SK-N-SH (cell line): ENCODE measurements around the gene GLYAT. TPM values are rescaled to one million over a fixed set of nuclear protein-coding genes. Genes with fewer than 3 reads are reported as not detected.

Experiments
- CTCF ChIA-PET: fragments of 300-600, 350-600 bp; formaldehyde crosslinking; extraction: SDS; loops from one replicate; lab custom pipeline; 2021; lab: Yijun Ruan, JAX
- POLR2A ChIA-PET: fragments of 350-600 bp; sonication (Branson Sonifier 250); formaldehyde crosslinking; extraction: SDS; loops from one replicate; lab custom pipeline; 2020; ENCODE audit warnings: antibody characterized with exemption, inconsistent platforms; lab: Yijun Ruan, JAX
- DNase-seq: peaks from one replicate; pipeline ENCODE4 v3.0.0; 2012
- H2AFZ ChIP-seq: fragments of 200-600 bp; sonication (generic); 2 replicates; pipeline ENCODE4 v1.8.1; 2016; ENCODE audit warnings: antibody characterized with exemption, mild to moderate bottlenecking, low read depth
- H3F3A ChIP-seq: fragments of 200-600 bp; sonication (generic); replicated peaks from 2 replicates; pipeline ENCODE3; 2016; ENCODE audit warnings: antibody characterized with exemption, mild to moderate bottlenecking; ENCODE audit not compliant: insufficient read depth
- H3K27ac ChIP-seq, 2 experiments: fragments of 200-500 bp in 1 of 2; fragments of 200-600 bp in 1 of 2; sonication (Bioruptor generic) in 1 of 2; sonication (generic), shearing (Covaris generic) in 1 of 2; 2 replicates each; pipeline versions ENCODE4 v1.5.1 to v1.6.1; 2014 to 2016; ENCODE audit warnings: low read depth in 2 of 2, inconsistent platforms in 1 of 2, low read length in 1 of 2, mild to moderate bottlenecking in 1 of 2, mixed read lengths in 1 of 2
- H3K27me3 ChIP-seq: fragments of 200-600 bp; sonication (generic), shearing (Covaris generic); 2 replicates; pipeline ENCODE4 v1.6.1; 2016; ENCODE audit warnings: mixed run types; ENCODE audit not compliant: insufficient read depth
- H3K36me3 ChIP-seq, 2 experiments: fragments of 200-500 bp in 1 of 2; fragments of 200-600 bp in 1 of 2; sonication (Bioruptor generic) in 1 of 2; sonication (generic) in 1 of 2; replicated peaks in 1 of 2; 2 replicates each; pipeline versions ENCODE3 to v1.5.1; 2014 to 2016; ENCODE audit warnings: low read length in 1 of 2, mild to moderate bottlenecking in 1 of 2; ENCODE audit not compliant: insufficient read depth in 2 of 2, control insufficient read depth in 1 of 2
- H3K4me1 ChIP-seq, 2 experiments: fragments of 200-500 bp in 1 of 2; fragments of 200-600 bp in 1 of 2; sonication (Bioruptor generic) in 1 of 2; sonication (generic), shearing (Covaris generic) in 1 of 2; 2 replicates each; pipeline versions ENCODE4 v1.5.1 to v1.6.1; 2014 to 2016; ENCODE audit warnings: low read depth in 1 of 2, low read length in 1 of 2, mixed run types in 1 of 2; ENCODE audit not compliant: insufficient read depth in 2 of 2, control insufficient read depth in 1 of 2
- H3K4me2 ChIP-seq: fragments of 200-600 bp; sonication (generic), shearing (Covaris generic); 2 replicates; pipeline ENCODE4 v1.6.1; 2017; ENCODE audit warnings: mixed run types
- H3K4me3 ChIP-seq, 2 experiments: fragments of 200-500 bp in 1 of 2; fragments of 200-600 bp in 1 of 2; sonication (Bioruptor generic) in 1 of 2; sonication (generic), shearing (Covaris generic) in 1 of 2; 2 replicates each; pipeline versions ENCODE4 v1.5.1 to v1.8.1; 2014 to 2016; ENCODE audit warnings: low read depth in 2 of 2, inconsistent platforms in 1 of 2, low read length in 1 of 2, mild to moderate bottlenecking in 1 of 2, mixed read lengths in 1 of 2, moderate library complexity in 1 of 2
- H3K79me2 ChIP-seq: fragments of 200-600 bp; sonication (generic); 2 replicates; pipeline ENCODE4 v1.8.1; 2017; ENCODE audit warnings: mild to moderate bottlenecking; ENCODE audit not compliant: insufficient read depth
- H3K9ac ChIP-seq: fragments of 200-600 bp; sonication (generic); 2 replicates; pipeline ENCODE4 v1.6.1; 2017; ENCODE audit warnings: mixed run types
- H3K9me2 ChIP-seq: fragments of 200-600 bp; sonication (generic); 2 replicates; pipeline ENCODE4 v1.6.1; 2017; ENCODE audit warnings: mixed run types
- H3K9me3 ChIP-seq: fragments of 200-600 bp; sonication (generic); 2 replicates; pipeline ENCODE4 v1.6.1; 2017; ENCODE audit warnings: mixed run types, mild to moderate bottlenecking, moderate library complexity
- H4K20me1 ChIP-seq: fragments of 200-600 bp; sonication (generic); 2 replicates; pipeline ENCODE4 v1.6.1; 2017; ENCODE audit warnings: mild to moderate bottlenecking, mixed run types; ENCODE audit not compliant: insufficient read depth
- CHD2 ChIP-seq: fragments of 150-350 bp; IDR thresholded peaks from 2 replicates; pipeline ENCODE4 v1.6.1; 2018; ENCODE audit warnings: low read length; ENCODE audit not compliant: partially characterized antibody
- ELF1 ChIP-seq: IDR thresholded peaks from 2 replicates; pipeline ENCODE4 v1.4.0; 2012
- EZH2phosphoT487 ChIP-seq: fragments of 200-600 bp; sonication (generic); IDR thresholded peaks from 2 replicates; pipeline ENCODE4 v1.6.1; 2017; ENCODE audit warnings: low read depth, mixed run types, mild to moderate bottlenecking, antibody characterized with exemption, moderate library complexity, borderline replicate concordance
- FOXM1 ChIP-seq: IDR thresholded peaks from 2 replicates; pipeline ENCODE4 v1.4.0; 2012; ENCODE audit warnings: low read depth, mild to moderate bottlenecking
- JUND ChIP-seq: IDR thresholded peaks from 2 replicates; pipeline ENCODE4 v1.4.0; 2012
- MEF2A ChIP-seq: IDR thresholded peaks from 2 replicates; pipeline ENCODE4 v1.4.0; 2012; ENCODE audit warnings: low read depth, borderline replicate concordance
- NFIC ChIP-seq: IDR thresholded peaks from 2 replicates; pipeline ENCODE4 v1.4.0; 2012; ENCODE audit warnings: borderline replicate concordance
- NRF1 ChIP-seq: IDR thresholded peaks from 2 replicates; pipeline ENCODE4 v1.6.1; 2012; ENCODE audit warnings: low read depth, mild to moderate bottlenecking, low read length
- RCOR1 ChIP-seq: fragments of 150-350 bp; IDR thresholded peaks from 2 replicates; pipeline ENCODE4 v1.6.1; 2017; ENCODE audit warnings: antibody characterized with exemption, low read length
- RXRA ChIP-seq: IDR thresholded peaks from 2 replicates; pipeline ENCODE4 v1.4.0; 2012; ENCODE audit warnings: low read depth, mild to moderate bottlenecking, borderline replicate concordance
- SMC3 ChIP-seq: IDR thresholded peaks from 2 replicates; pipeline ENCODE4 v1.6.1; 2012; ENCODE audit warnings: low read depth, low read length, improper control_type of control experiment
- TAF1 ChIP-seq: IDR thresholded peaks from 2 replicates; pipeline ENCODE4 v1.6.1; 2012; ENCODE audit warnings: low read depth, mild to moderate bottlenecking, low read length, moderate library complexity, borderline replicate concordance
- YY1 ChIP-seq: IDR thresholded peaks from 2 replicates; pipeline ENCODE4 v1.4.0; 2012; ENCODE audit warnings: low read depth, mild to moderate bottlenecking
- polyA plus RNA-seq, 3 experiments: library from polyadenylated mRNA; depleted of rRNA; stranded (reverse); fragments of >200 nt; gene quantifications; 2 replicates each; pipeline ENCODE4 v1.2.3, GENCODE V29; 2012
- TF ChIP-seq, protein P1 (sequence below): IDR thresholded peaks from 2 replicates; pipeline ENCODE4 v1.4.0; 2012; ENCODE audit warnings: low read depth, borderline replicate concordance
- TF ChIP-seq, protein P2 (sequence below): fragments of 150-350 bp; IDR thresholded peaks from 2 replicates; pipeline ENCODE4 v1.6.1; 2016; ENCODE audit warnings: mild to moderate bottlenecking, low read depth, low read length
- TF ChIP-seq, protein P3 (sequence below): IDR thresholded peaks from 2 replicates; pipeline ENCODE4 v1.6.1; 2012; ENCODE audit warnings: mild to moderate bottlenecking, low read depth, low read length, moderate library complexity
- TF ChIP-seq, protein P4 (sequence below): IDR thresholded peaks from 2 replicates; pipeline ENCODE4 v1.4.0; 2012; ENCODE audit warnings: low read depth, borderline replicate concordance
- TF ChIP-seq, protein P5 (sequence below): IDR thresholded peaks from 2 replicates; pipeline ENCODE4 v1.4.0; 2012; ENCODE audit warnings: low read depth
- TF ChIP-seq, protein P6 (sequence below): fragments of 200-600 bp; sonication (generic); IDR thresholded peaks from 2 replicates; pipeline ENCODE4 v1.6.1; 2017; ENCODE audit warnings: antibody characterized with exemption, mild to moderate bottlenecking, moderate library complexity

Gene GLYAT
- polyA plus RNA-seq, 1 of the 3 experiments (the other 2 are of a cell fraction) = not detected

DNA sequence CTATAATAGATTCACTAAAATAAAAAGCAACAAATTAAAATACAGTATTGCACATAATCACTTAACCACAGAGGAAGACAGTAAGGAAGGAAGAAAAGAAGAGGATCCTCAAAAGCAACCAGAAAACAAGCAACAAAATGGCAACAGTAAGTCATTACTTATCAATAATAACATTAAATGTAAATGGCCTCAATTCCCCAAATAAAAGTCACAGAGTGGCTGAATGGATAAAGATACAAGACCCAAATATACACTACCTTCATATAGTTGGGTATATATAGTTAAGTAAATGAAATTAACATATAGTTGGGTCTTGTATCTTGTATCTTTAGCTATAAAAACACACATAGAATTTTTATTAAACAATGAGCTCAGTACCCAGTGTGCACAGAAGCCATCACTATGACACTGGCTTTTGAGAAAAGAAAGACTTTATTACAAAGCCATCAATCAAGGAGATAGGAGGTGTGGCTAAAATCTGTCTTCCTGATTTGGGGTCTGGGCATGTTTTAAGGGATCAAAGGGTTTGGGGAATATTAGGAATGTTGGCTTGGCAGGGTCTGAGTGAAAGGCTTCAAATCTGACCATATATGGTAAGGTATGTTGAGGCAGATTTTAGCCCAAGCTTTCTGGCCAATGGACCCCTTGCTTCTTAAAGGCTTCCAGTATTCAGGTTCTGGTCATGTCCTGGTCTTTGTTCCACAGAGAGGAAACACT lies 13.4 kb upstream of the GLYAT start:
- CTCF ChIA-PET = interaction anchor here (0.6 kb wide), 1 partner anchor 1156 kb away, joined by 3 read pairs; no protein-coding TSS in a partner anchor
- H3K27me3 ChIP-seq = no peaks in the 10 kb centered on the region
- H3K79me2 ChIP-seq = no peaks in the 10 kb centered on the region
- POLR2A ChIA-PET = no interaction called here
- no peak for DNase-seq
- no peak overlapping the region for H2AFZ ChIP-seq
- no peak overlapping the region for H3K27ac ChIP-seq
- no peak overlapping the region for H3K9ac ChIP-seq
- no peaks in the 10 kb centered on the region for H3F3A ChIP-seq
- no peak overlapping the region for H3K4me3 ChIP-seq
- H3K9me3 ChIP-seq = no peaks in the 10 kb centered on the region
- H3K36me3 ChIP-seq = no peaks in the 10 kb centered on the region
- no peaks in the 10 kb centered on the region for H3K4me1 ChIP-seq
- TF ChIP-seq RXRA = no peak
- TF ChIP-seq, protein P1, sequence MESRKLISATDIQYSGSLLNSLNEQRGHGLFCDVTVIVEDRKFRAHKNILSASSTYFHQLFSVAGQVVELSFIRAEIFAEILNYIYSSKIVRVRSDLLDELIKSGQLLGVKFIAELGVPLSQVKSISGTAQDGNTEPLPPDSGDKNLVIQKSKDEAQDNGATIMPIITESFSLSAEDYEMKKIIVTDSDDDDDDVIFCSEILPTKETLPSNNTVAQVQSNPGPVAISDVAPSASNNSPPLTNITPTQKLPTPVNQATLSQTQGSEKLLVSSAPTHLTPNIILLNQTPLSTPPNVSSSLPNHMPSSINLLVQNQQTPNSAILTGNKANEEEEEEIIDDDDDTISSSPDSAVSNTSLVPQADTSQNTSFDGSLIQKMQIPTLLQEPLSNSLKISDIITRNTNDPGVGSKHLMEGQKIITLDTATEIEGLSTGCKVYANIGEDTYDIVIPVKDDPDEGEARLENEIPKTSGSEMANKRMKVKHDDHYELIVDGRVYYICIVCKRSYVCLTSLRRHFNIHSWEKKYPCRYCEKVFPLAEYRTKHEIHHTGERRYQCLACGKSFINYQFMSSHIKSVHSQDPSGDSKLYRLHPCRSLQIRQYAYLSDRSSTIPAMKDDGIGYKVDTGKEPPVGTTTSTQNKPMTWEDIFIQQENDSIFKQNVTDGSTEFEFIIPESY = no peak
- no peak for TF ChIP-seq YY1
- TF ChIP-seq, protein P2, sequence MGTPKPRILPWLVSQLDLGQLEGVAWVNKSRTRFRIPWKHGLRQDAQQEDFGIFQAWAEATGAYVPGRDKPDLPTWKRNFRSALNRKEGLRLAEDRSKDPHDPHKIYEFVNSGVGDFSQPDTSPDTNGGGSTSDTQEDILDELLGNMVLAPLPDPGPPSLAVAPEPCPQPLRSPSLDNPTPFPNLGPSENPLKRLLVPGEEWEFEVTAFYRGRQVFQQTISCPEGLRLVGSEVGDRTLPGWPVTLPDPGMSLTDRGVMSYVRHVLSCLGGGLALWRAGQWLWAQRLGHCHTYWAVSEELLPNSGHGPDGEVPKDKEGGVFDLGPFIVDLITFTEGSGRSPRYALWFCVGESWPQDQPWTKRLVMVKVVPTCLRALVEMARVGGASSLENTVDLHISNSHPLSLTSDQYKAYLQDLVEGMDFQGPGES = no peak
- TF ChIP-seq, protein P3, sequence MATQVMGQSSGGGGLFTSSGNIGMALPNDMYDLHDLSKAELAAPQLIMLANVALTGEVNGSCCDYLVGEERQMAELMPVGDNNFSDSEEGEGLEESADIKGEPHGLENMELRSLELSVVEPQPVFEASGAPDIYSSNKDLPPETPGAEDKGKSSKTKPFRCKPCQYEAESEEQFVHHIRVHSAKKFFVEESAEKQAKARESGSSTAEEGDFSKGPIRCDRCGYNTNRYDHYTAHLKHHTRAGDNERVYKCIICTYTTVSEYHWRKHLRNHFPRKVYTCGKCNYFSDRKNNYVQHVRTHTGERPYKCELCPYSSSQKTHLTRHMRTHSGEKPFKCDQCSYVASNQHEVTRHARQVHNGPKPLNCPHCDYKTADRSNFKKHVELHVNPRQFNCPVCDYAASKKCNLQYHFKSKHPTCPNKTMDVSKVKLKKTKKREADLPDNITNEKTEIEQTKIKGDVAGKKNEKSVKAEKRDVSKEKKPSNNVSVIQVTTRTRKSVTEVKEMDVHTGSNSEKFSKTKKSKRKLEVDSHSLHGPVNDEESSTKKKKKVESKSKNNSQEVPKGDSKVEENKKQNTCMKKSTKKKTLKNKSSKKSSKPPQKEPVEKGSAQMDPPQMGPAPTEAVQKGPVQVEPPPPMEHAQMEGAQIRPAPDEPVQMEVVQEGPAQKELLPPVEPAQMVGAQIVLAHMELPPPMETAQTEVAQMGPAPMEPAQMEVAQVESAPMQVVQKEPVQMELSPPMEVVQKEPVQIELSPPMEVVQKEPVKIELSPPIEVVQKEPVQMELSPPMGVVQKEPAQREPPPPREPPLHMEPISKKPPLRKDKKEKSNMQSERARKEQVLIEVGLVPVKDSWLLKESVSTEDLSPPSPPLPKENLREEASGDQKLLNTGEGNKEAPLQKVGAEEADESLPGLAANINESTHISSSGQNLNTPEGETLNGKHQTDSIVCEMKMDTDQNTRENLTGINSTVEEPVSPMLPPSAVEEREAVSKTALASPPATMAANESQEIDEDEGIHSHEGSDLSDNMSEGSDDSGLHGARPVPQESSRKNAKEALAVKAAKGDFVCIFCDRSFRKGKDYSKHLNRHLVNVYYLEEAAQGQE = no peak
- TF ChIP-seq EZH2phosphoT487 = no peak
- TF ChIP-seq MEF2A = no peak
- no peak for TF ChIP-seq NRF1
- TF ChIP-seq CHD2 = no peak
- TF ChIP-seq ELF1 = no peak
- no peak for TF ChIP-seq FOXM1
- no peak for TF ChIP-seq TAF1
- TF ChIP-seq, protein P4, sequence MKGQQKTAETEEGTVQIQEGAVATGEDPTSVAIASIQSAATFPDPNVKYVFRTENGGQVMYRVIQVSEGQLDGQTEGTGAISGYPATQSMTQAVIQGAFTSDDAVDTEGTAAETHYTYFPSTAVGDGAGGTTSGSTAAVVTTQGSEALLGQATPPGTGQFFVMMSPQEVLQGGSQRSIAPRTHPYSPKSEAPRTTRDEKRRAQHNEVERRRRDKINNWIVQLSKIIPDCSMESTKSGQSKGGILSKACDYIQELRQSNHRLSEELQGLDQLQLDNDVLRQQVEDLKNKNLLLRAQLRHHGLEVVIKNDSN = no peak
- no peak for TF ChIP-seq RCOR1
- TF ChIP-seq, protein P5, sequence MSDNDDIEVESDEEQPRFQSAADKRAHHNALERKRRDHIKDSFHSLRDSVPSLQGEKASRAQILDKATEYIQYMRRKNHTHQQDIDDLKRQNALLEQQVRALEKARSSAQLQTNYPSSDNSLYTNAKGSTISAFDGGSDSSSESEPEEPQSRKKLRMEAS = no peak
- no peak for TF ChIP-seq SMC3
- TF ChIP-seq JUND = no peak
- TF ChIP-seq, protein P6, sequence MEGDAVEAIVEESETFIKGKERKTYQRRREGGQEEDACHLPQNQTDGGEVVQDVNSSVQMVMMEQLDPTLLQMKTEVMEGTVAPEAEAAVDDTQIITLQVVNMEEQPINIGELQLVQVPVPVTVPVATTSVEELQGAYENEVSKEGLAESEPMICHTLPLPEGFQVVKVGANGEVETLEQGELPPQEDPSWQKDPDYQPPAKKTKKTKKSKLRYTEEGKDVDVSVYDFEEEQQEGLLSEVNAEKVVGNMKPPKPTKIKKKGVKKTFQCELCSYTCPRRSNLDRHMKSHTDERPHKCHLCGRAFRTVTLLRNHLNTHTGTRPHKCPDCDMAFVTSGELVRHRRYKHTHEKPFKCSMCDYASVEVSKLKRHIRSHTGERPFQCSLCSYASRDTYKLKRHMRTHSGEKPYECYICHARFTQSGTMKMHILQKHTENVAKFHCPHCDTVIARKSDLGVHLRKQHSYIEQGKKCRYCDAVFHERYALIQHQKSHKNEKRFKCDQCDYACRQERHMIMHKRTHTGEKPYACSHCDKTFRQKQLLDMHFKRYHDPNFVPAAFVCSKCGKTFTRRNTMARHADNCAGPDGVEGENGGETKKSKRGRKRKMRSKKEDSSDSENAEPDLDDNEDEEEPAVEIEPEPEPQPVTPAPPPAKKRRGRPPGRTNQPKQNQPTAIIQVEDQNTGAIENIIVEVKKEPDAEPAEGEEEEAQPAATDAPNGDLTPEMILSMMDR = no peak
- TF ChIP-seq NFIC = no peak
- H3K9me2 ChIP-seq = no peaks in the 10 kb centered on the region
- H4K20me1 ChIP-seq = no peaks in the 10 kb centered on the region
- no peak overlapping the region for H3K4me2 ChIP-seq
